Keratinocyte (primary cell): Measurements from ENCODE around the gene UFD1.

Experiments
- EZH2 ChIP-seq: IDR thresholded peaks from one replicate; pipeline ENCODE4 v1.6.1; 2012; ENCODE audit warnings: inconsistent platforms, mild to moderate bottlenecking, low read length, moderate library complexity
- TF ChIP-seq, protein P1 (sequence below), 3 experiments: IDR thresholded peaks in 1 of 3; conservative IDR thresholded peaks in 1 of 3; optimal IDR thresholded peaks in 1 of 3; 2 replicates in 2 of 3; 3 replicates in 1 of 3; pipeline versions ENCODE3 to v1.5.1; 2011; ENCODE audit warnings: low read length in 3 of 3, mild to moderate bottlenecking in 3 of 3, moderate library complexity in 2 of 3, control low read depth in 1 of 3, inconsistent platforms in 1 of 3; ENCODE audit not compliant: insufficient read depth in 2 of 3; ENCODE audit errors: extremely low read depth in 1 of 3

DNA sequence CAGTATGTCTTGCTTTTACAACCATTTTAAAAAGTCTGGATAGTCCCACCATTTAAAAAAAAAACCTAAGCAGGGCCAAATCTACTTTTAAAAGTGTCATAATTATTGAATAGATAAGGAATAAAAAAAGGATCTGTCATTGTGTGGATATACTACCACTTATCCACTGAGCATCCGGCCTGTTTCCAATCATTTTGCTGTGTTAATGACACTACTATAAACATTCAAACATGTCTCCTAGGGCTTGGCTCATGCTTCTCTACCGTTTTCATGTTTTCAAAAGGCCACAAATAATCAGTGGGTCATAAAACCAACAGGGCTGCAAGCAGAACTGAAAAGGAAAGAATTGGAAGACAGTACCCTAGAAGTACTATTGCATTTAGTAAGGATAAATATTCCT, 19.0 kb downstream of the UFD1 start:
- no peak for TF ChIP-seq EZH2
- TF ChIP-seq, protein P1, sequence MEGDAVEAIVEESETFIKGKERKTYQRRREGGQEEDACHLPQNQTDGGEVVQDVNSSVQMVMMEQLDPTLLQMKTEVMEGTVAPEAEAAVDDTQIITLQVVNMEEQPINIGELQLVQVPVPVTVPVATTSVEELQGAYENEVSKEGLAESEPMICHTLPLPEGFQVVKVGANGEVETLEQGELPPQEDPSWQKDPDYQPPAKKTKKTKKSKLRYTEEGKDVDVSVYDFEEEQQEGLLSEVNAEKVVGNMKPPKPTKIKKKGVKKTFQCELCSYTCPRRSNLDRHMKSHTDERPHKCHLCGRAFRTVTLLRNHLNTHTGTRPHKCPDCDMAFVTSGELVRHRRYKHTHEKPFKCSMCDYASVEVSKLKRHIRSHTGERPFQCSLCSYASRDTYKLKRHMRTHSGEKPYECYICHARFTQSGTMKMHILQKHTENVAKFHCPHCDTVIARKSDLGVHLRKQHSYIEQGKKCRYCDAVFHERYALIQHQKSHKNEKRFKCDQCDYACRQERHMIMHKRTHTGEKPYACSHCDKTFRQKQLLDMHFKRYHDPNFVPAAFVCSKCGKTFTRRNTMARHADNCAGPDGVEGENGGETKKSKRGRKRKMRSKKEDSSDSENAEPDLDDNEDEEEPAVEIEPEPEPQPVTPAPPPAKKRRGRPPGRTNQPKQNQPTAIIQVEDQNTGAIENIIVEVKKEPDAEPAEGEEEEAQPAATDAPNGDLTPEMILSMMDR (optimal IDR thresholded peaks at IDR 0.05 in 1 of 3, IDR thresholded peaks at IDR 0.05 in 1 of 3, conservative IDR thresholded peaks at IDR 0.05 in 1 of 3; ENCODE audit: extremely low read depth in 1 of 3, insufficient read depth in 2 of 3, low read length in 3 of 3), result no peak
